HL-60 (cell line): ENCODE measurements around the gene THSD7A.

Experiments used
- GABPA ChIP-seq: IDR thresholded peaks from 2 replicates; pipeline ENCODE4 v1.6.1; 2012; ENCODE audit warnings: low read depth
- POLR2AphosphoS5 ChIP-seq: IDR thresholded peaks from 2 replicates; pipeline ENCODE4 v1.6.1; 2012; ENCODE audit warnings: low read depth
- SPI1 ChIP-seq: IDR thresholded peaks from 2 replicates; pipeline ENCODE4 v1.6.1; 2012; ENCODE audit warnings: low read depth, mild to moderate bottlenecking, borderline replicate concordance
- TF ChIP-seq, protein P1 (sequence below): IDR thresholded peaks from one replicate; pipeline ENCODE4 v1.5.1; 2011; ENCODE audit warnings: low read length, control low read depth, inconsistent platforms; ENCODE audit not compliant: insufficient read depth
- TF ChIP-seq, protein P2 (sequence below): IDR thresholded peaks from 2 replicates; pipeline ENCODE4 v1.6.1; 2012; ENCODE audit warnings: low read depth; ENCODE audit not compliant: insufficient replicate concordance

DNA sequence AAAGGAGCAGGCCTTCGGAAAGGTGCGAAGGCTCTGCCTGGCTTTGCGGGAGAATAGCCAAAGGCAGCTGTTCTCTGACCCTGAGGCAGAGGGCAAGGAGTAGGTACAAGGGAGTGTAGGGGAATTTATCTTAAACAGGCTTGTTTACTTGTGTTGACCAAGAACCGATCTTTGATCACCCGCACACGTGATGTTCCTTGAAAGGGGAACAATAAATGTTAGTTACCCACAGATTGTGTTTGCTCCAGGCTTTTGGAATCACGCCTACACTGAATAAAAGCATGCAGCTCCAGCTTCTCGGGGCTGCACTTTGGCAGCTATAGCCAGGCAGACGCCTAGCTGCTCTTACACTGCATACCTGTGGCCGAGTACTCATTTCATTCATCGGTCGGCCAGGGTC, 437.6 kb downstream of the THSD7A start:
- TF ChIP-seq, protein P1, sequence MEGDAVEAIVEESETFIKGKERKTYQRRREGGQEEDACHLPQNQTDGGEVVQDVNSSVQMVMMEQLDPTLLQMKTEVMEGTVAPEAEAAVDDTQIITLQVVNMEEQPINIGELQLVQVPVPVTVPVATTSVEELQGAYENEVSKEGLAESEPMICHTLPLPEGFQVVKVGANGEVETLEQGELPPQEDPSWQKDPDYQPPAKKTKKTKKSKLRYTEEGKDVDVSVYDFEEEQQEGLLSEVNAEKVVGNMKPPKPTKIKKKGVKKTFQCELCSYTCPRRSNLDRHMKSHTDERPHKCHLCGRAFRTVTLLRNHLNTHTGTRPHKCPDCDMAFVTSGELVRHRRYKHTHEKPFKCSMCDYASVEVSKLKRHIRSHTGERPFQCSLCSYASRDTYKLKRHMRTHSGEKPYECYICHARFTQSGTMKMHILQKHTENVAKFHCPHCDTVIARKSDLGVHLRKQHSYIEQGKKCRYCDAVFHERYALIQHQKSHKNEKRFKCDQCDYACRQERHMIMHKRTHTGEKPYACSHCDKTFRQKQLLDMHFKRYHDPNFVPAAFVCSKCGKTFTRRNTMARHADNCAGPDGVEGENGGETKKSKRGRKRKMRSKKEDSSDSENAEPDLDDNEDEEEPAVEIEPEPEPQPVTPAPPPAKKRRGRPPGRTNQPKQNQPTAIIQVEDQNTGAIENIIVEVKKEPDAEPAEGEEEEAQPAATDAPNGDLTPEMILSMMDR, result no peak
- no peak for TF ChIP-seq POLR2AphosphoS5
- TF ChIP-seq SPI1, result no peak
- TF ChIP-seq, protein P2, sequence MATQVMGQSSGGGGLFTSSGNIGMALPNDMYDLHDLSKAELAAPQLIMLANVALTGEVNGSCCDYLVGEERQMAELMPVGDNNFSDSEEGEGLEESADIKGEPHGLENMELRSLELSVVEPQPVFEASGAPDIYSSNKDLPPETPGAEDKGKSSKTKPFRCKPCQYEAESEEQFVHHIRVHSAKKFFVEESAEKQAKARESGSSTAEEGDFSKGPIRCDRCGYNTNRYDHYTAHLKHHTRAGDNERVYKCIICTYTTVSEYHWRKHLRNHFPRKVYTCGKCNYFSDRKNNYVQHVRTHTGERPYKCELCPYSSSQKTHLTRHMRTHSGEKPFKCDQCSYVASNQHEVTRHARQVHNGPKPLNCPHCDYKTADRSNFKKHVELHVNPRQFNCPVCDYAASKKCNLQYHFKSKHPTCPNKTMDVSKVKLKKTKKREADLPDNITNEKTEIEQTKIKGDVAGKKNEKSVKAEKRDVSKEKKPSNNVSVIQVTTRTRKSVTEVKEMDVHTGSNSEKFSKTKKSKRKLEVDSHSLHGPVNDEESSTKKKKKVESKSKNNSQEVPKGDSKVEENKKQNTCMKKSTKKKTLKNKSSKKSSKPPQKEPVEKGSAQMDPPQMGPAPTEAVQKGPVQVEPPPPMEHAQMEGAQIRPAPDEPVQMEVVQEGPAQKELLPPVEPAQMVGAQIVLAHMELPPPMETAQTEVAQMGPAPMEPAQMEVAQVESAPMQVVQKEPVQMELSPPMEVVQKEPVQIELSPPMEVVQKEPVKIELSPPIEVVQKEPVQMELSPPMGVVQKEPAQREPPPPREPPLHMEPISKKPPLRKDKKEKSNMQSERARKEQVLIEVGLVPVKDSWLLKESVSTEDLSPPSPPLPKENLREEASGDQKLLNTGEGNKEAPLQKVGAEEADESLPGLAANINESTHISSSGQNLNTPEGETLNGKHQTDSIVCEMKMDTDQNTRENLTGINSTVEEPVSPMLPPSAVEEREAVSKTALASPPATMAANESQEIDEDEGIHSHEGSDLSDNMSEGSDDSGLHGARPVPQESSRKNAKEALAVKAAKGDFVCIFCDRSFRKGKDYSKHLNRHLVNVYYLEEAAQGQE, result no peak
- no peak for TF ChIP-seq GABPA
